HL-60 (cell line): ENCODE measurements around the gene ATRN.
"Not testable (repeated sequence)": the region's sequence is repeated elsewhere in the genome, so short reads cannot be mapped to it uniquely, and the experiment has no call there.

Experiments used
- DNase-seq, 2 experiments: peaks; one replicate each; pipeline ENCODE4 v3.0.0-alpha.2; 2010 to 2020; ENCODE audit warnings: low read depth in 1 of 2, low spot score in 1 of 2
- H3K27ac ChIP-seq: fragments of 250-450 bp; sonication (Bioruptor Pico); replicated peaks from 2 replicates; pipeline ENCODE4 v1.5.1; 2020; ENCODE audit warnings: mild to moderate bottlenecking, moderate library complexity
- H3K27me3 ChIP-seq: fragments of 250-450 bp; sonication (Bioruptor Pico); 2 replicates; pipeline ENCODE4 v1.5.1; 2021; ENCODE audit warnings: mild to moderate bottlenecking, moderate library complexity; ENCODE audit not compliant: insufficient read depth, poor library complexity, severe bottlenecking
- H3K4me3 ChIP-seq: replicated peaks from 2 replicates; pipeline ENCODE4 v1.5.1; 2011; ENCODE audit warnings: mild to moderate bottlenecking, control low read depth, low read length; ENCODE audit not compliant: insufficient read depth
- GABPA ChIP-seq: IDR thresholded peaks from 2 replicates; pipeline ENCODE4 v1.6.1; 2012; ENCODE audit warnings: low read depth
- POLR2AphosphoS5 ChIP-seq: IDR thresholded peaks from 2 replicates; pipeline ENCODE4 v1.6.1; 2012; ENCODE audit warnings: low read depth
- SPI1 ChIP-seq: IDR thresholded peaks from 2 replicates; pipeline ENCODE4 v1.6.1; 2012; ENCODE audit warnings: low read depth, mild to moderate bottlenecking, borderline replicate concordance
- TF ChIP-seq, protein P1 (sequence below): IDR thresholded peaks from one replicate; pipeline ENCODE4 v1.5.1; 2011; ENCODE audit warnings: low read length, control low read depth, inconsistent platforms; ENCODE audit not compliant: insufficient read depth
- TF ChIP-seq, protein P2 (sequence below): IDR thresholded peaks from 2 replicates; pipeline ENCODE4 v1.6.1; 2012; ENCODE audit warnings: low read depth; ENCODE audit not compliant: insufficient replicate concordance

Gene ATRN

DNA sequence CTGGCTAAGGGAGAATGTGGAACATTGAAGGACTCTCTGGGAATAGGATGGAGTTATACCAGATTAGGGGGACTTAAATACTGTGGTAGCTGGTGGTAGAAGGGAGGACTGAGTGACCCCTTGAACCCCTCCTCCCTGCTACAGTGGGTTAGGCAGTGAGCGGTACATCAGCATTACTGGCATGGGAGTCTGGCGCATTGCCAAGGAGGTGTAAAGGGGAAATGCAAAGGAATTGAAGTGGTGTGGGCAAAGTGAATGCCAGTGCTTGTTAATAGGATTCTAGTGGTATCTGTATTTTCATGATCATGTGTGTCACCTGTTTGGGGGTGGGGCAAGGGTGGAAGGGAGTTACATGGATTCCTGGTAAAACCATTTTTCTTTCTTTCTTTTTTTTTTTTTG, 132.3 kb downstream of the ATRN start:
- DNase-seq, result no peak
- TF ChIP-seq SPI1 (no peak), GABPA (no peak), POLR2AphosphoS5 (no peak)
- TF ChIP-seq, protein P1, sequence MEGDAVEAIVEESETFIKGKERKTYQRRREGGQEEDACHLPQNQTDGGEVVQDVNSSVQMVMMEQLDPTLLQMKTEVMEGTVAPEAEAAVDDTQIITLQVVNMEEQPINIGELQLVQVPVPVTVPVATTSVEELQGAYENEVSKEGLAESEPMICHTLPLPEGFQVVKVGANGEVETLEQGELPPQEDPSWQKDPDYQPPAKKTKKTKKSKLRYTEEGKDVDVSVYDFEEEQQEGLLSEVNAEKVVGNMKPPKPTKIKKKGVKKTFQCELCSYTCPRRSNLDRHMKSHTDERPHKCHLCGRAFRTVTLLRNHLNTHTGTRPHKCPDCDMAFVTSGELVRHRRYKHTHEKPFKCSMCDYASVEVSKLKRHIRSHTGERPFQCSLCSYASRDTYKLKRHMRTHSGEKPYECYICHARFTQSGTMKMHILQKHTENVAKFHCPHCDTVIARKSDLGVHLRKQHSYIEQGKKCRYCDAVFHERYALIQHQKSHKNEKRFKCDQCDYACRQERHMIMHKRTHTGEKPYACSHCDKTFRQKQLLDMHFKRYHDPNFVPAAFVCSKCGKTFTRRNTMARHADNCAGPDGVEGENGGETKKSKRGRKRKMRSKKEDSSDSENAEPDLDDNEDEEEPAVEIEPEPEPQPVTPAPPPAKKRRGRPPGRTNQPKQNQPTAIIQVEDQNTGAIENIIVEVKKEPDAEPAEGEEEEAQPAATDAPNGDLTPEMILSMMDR, result no peak
- TF ChIP-seq, protein P2, sequence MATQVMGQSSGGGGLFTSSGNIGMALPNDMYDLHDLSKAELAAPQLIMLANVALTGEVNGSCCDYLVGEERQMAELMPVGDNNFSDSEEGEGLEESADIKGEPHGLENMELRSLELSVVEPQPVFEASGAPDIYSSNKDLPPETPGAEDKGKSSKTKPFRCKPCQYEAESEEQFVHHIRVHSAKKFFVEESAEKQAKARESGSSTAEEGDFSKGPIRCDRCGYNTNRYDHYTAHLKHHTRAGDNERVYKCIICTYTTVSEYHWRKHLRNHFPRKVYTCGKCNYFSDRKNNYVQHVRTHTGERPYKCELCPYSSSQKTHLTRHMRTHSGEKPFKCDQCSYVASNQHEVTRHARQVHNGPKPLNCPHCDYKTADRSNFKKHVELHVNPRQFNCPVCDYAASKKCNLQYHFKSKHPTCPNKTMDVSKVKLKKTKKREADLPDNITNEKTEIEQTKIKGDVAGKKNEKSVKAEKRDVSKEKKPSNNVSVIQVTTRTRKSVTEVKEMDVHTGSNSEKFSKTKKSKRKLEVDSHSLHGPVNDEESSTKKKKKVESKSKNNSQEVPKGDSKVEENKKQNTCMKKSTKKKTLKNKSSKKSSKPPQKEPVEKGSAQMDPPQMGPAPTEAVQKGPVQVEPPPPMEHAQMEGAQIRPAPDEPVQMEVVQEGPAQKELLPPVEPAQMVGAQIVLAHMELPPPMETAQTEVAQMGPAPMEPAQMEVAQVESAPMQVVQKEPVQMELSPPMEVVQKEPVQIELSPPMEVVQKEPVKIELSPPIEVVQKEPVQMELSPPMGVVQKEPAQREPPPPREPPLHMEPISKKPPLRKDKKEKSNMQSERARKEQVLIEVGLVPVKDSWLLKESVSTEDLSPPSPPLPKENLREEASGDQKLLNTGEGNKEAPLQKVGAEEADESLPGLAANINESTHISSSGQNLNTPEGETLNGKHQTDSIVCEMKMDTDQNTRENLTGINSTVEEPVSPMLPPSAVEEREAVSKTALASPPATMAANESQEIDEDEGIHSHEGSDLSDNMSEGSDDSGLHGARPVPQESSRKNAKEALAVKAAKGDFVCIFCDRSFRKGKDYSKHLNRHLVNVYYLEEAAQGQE, result no peak
- no peak overlapping the region for H3K4me3 ChIP-seq
- H3K27ac ChIP-seq, result no peak overlapping the region
- no peaks in the 10 kb centered on the region for H3K27me3 ChIP-seq

DNA sequence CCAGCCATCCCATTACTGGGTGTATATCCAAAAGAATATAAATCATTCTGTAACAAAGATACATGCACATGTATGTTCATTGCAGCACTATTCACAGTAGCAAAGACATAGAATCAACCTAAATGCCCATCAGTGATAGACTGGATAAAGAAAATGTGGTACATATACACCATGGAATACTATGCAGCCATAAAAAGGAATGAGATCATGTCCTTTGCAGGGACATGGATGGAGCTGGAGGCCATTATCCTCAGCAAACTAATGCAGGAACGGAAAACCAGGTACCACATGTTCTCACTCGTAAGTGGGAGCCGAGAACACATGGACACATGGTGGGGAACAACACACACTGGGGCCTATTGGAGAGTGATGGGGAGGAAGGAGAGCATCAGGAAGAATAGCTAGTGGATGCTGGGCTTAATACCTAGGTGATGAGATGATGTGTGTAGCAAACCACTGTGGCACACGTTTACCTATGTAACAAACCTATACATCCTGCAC, 134.6 kb downstream of the ATRN start:
- not testable (repeated sequence) for H3K27ac ChIP-seq, DNase-seq, H3K4me3 ChIP-seq, H3K27me3 ChIP-seq

DNA sequence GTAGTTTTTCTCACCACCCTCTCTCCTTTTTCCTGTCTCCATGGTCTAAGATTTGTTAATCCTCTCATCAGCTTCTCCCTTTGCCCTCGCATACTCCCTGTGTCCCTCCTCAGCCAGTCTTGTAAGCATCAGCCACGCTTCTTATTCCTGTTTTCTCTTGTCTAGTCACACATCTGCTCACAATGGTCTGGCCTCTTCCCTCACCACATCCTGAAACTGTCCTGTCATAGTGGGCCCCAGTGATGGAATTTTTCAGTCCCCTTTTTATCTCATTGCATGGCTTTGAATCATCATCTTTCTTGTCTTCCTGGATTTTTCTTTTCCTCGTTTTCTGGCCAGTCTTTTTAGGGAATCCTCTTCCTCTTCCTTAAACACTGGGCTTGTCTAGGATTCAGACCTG, 135.2 kb downstream of the ATRN start:
- H3K27ac ChIP-seq, result no peak overlapping the region
- TF ChIP-seq SPI1 (no peak), GABPA (no peak)
- TF ChIP-seq, protein P2, result no peak
- TF ChIP-seq, protein P1, result no peak
- no peak overlapping the region for H3K4me3 ChIP-seq
- H3K27me3 ChIP-seq, result no peaks in the 10 kb centered on the region
- DNase-seq, result no peak

DNA sequence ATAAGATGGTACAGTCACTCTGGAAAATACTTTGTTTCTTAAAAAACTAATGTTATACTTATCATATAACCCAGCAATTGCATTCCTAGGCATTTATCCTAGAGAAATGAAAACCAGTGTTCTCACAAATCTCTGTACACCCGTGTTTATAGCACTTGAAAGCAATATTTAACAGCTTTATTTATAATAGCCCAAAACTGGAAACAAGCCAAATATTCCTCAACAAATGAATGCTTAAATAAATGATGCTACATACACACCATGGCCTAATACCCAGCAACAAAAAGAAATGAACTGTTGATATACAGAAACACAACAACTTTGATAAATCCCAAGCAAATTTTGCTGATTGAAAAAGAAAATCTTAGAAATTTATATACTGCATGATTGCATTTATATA, 141.1 kb downstream of the ATRN start:
- TF ChIP-seq GABPA (no peak), SPI1 (no peak), POLR2AphosphoS5 (no peak)
- TF ChIP-seq, protein P2, result no peak
- TF ChIP-seq, protein P1, result no peak
- Histone ChIP-seq H3K27me3 (no peaks in the 10 kb centered on the region), H3K27ac (no peak overlapping the region), H3K4me3 (no peak overlapping the region)
- no peak for DNase-seq
